Measurements from ENCODE around the gene BCS1L.
A peak's percentile ranks its signal among the peaks of the same experiment; 100 is the strongest.
"Not testable (repeated sequence)": the region's sequence is repeated elsewhere in the genome, so short reads cannot be mapped to it uniquely, and the experiment has no call there.

The BCS1L gene

GRCh38 chr2:218662827-218663226, 3.3 kb downstream of the BCS1L start:
- no peak for DNase-seq

DNA sequence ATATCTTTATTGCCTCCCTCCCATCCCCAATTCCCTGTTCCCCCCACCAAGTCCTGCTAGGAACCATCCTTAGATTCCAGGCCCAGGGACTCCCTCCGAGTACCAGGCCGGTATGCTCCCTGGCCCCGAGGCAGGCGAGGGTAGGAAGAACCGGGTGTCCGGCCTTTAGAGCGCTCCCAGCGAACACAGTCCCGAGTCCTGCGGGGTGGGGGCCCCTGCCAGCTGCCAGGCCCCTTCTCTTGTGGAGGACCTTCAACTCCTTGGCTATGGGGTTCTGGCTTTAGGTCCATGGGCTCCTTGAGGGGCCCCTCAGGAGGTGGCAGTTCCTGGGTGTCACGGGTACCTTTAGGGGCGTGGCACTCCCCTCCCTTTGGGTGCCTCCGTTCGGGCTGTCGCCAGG, 4.4 kb downstream of the BCS1L start:
- no peak for DNase-seq

GRCh38 chr2:218664653-218665052, 5.2 kb downstream of the BCS1L start:
- no peak for DNase-seq

GRCh38 chr2:218671097-218671653, 11.7 kb downstream of the BCS1L start:
- DNase-seq = no peak

DNA sequence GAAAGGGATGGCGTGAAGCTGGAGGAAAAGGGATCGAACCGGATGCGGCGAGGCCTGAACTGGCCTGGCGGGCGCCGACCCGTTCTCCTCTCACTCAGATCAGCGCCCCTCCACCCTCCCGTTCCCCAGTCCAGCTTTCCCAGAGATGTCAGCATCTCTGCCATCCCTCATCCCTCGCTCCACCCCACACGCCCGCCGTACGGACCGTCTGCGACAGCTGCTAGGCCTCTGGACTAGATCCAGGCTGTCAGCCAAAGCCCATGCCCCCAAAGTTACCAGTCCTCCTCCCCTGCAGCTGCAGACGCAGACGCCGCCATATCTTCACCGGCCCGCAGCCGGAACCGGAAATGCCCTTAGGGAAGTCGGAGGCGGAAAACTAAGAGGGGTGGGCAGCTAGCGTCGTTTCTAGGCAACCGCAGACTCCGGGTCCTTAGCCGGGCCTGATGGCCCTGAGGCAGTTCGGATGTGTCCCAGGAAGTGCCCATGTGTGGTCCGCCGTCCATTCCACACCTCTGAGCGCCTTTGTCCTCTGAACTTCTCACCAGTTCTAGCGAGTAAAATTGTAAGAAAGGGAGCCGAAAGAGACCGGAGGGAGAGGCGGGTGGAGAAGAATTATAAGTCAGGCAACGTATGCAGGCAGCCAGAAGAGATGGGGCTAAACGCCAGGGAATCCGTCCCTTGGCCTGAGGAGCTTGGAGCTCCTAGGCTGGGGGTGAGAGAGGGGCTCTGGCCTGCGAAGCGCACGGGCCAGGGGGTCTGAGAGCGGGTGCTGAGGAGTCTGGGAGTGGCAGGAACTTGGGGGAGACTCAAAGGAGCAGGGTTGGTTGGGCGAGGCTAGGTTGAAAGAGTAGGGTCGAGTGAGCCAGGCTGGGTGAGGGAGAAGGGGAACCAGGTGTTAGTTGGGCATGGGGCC, 12.4 kb downstream of the BCS1L start, which contains the start of the genes RNF25 and STK36:
RNF25 (minus strand) TSS at position 349 of the 913 bp plus-strand sequence; CDS start at position 317, 32 bp downstream.
STK36 (plus strand) TSS at position 433 of the 913 bp plus-strand sequence. CDS start 744 bp downstream, outside the sequence.
- DNase-seq = peak; percentile 69

- no peak for DNase-seq
These were observed 19.6 kb downstream of the BCS1L start for GRCh38 chr2:218679119-218679518.

- DNase-seq = no peak
These were observed 20.6 kb downstream of the BCS1L start for GRCh38 chr2:218680061-218680460.

GRCh38 chr2:218687400-218688060, 28.0 kb downstream of the BCS1L start:
- not testable (repeated sequence) for DNase-seq

- no peak for DNase-seq
These were observed 31.8 kb downstream of the BCS1L start for GRCh38 chr2:218691234-218691633.

- no peak for DNase-seq
These were observed 35.1 kb downstream of the BCS1L start for GRCh38 chr2:218694405-218695145.

- DNase-seq = no peak
These were observed 39.4 kb downstream of the BCS1L start for GRCh38 chr2:218698885-218699284.

- DNase-seq = no peak
These were observed 42.3 kb downstream of the BCS1L start for GRCh38 chr2:218701806-218702205.

GRCh38 chr2:218703341-218703740, 43.9 kb downstream of the BCS1L start:
- no peak for DNase-seq

DNA sequence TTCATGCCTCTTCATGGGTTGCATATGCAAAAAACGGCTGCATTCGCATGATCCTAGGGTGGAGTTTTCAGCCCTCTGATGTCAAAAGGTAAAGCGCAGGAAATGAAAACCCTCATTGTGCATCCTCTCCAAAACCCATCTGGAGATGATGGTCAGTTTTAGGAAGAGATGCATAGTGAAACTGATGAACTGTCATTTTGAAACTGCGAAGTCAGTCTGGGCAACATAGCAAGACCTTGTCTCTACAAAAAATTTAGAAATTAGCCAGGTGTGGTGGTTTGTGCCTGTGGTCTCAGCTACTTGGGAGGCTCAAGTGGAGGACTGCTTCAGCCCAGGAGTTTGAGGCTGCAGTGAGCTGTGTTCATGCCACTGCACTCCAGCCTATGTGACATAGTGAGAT, 48.6 kb downstream of the BCS1L start:
- DNase-seq = no peak

DNA sequence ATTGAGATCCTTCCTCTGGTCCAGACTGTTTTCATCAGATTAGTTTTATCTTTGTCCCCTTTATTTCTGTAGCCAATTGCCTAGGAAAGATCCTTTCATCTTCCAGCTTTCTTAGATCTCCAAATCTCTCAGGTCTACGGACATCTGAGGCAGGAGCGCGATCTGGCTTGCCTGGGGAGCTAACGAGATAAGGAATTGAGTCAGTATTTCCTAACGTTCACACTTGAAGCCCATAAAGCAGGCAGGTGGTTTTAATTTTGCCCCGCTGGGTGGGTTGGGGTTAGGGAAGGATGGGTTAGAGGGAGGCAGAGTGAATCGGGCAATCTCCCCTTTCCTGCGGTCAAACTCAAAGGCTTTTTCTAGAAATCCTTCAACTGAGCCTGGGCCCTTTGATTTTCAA, 50.4 kb downstream of the BCS1L start:
- DNase-seq = no peak

GRCh38 chr2:218710334-218710686, 50.8 kb downstream of the BCS1L start:
- DNase-seq = no peak

GRCh38 chr2:218710687-218711549, 51.4 kb downstream of the BCS1L start, which contains the start of gene TTLL4:
Gene TTLL4 (plus strand): TSS chr2:218710835. CDS start chr2:218737677, 26,842 bp downstream.
- peak; percentile 95 for DNase-seq

GRCh38 chr2:218711550-218711929, 52.1 kb downstream of the BCS1L start:
- no peak for DNase-seq
